IMR-90 (cell line): ENCODE results near the gene RELT. TPM values are rescaled to one million over a fixed set of nuclear protein-coding genes. Genes with fewer than 3 reads are reported as not detected.

Experiments
- ATAC-seq: fragments of 200-7000 bp; cut with Tn5 transposase; 2 replicates; pipeline ENCODE4 v1.9.1; 2020; ENCODE audit warnings: low read depth, mild to moderate bottlenecking, moderate library complexity
- BruUV-seq: library from RNA; stranded (reverse); fragments of 400-500 nt; replicated peaks from 2 replicates; lab custom pipeline; 2021; lab: Mats Ljungman, UMichigan
- CTCF ChIA-PET: fragments of 300-600 bp; formaldehyde crosslinking; extraction: SDS; loops from one replicate; lab custom pipeline; 2021; ENCODE audit warnings: antibody characterized with exemption; lab: Yijun Ruan, JAX
- POLR2A ChIA-PET: fragments of 300-600 bp; sonication (Branson Sonifier 250); formaldehyde crosslinking; loops from one replicate; lab custom pipeline; 2022; ENCODE audit warnings: antibody characterized with exemption; ENCODE audit not compliant: unreplicated experiment; lab: Charles Lee
- DNase-seq: peaks from one replicate; pipeline ENCODE4 v3.0.0; 2013
- H2AFZ ChIP-seq: replicated peaks from 2 replicates; pipeline ENCODE3; 2013; ENCODE audit warnings: low read length, mild to moderate bottlenecking; ENCODE audit not compliant: poor library complexity
- H2AK5ac ChIP-seq: 2 replicates; pipeline ENCODE4 v1.6.1; 2013; ENCODE audit warnings: low read depth, low read length, inconsistent platforms
- H2AK9ac ChIP-seq: replicated peaks from 2 replicates; pipeline ENCODE3; 2013; ENCODE audit warnings: mild to moderate bottlenecking, low read depth, low read length, moderate library complexity; ENCODE audit not compliant: poor library complexity
- H2BK120ac ChIP-seq: 2 replicates; pipeline ENCODE4 v1.6.1; 2013; ENCODE audit warnings: low read depth, low read length, inconsistent platforms
- H2BK15ac ChIP-seq: 3 replicates; pipeline ENCODE4 v1.6.1; 2013; ENCODE audit warnings: low read depth, low read length, inconsistent platforms
- H2BK20ac ChIP-seq: 2 replicates; pipeline ENCODE4 v1.6.1; 2013; ENCODE audit warnings: low read depth, mild to moderate bottlenecking, inconsistent platforms, low read length, moderate library complexity
- H2BK5ac ChIP-seq: 2 replicates; pipeline ENCODE4 v1.6.1; 2013; ENCODE audit warnings: mild to moderate bottlenecking, low read depth, low read length, inconsistent platforms; ENCODE audit not compliant: poor library complexity, severe bottlenecking
- H3K14ac ChIP-seq: replicated peaks from 2 replicates; pipeline ENCODE4 v1.6.1; 2013; ENCODE audit warnings: low read depth, low read length, inconsistent platforms
- H3K18ac ChIP-seq: 2 replicates; pipeline ENCODE4 v1.6.1; 2013; ENCODE audit warnings: low read depth, low read length, control low read depth
- H3K23ac ChIP-seq: 2 replicates; pipeline ENCODE4 v1.6.1; 2013; ENCODE audit warnings: low read depth, low read length, inconsistent platforms
- H3K27ac ChIP-seq: 2 replicates; pipeline ENCODE4 v1.5.1; 2013; ENCODE audit warnings: mild to moderate bottlenecking, control low read depth, low read length; ENCODE audit not compliant: insufficient read depth
- H3K27me3 ChIP-seq: 2 replicates; pipeline ENCODE4 v1.6.1; 2013; ENCODE audit warnings: low read length; ENCODE audit not compliant: control insufficient read depth, insufficient read depth
- H3K36me3 ChIP-seq: 2 replicates; pipeline ENCODE4 v1.6.1; 2013; ENCODE audit warnings: low read length, mixed read lengths; ENCODE audit not compliant: control insufficient read depth, insufficient read depth
- H3K4ac ChIP-seq: 2 replicates; pipeline ENCODE4 v1.6.1; 2013; ENCODE audit warnings: low read depth, low read length, inconsistent platforms
- H3K4me1 ChIP-seq: 2 replicates; pipeline ENCODE4 v1.6.1; 2013; ENCODE audit warnings: low read length, mixed read lengths; ENCODE audit not compliant: control insufficient read depth, insufficient read depth
- H3K4me2 ChIP-seq: 2 replicates; pipeline ENCODE4 v1.6.1; 2013; ENCODE audit warnings: low read depth, mild to moderate bottlenecking, control low read depth, low read length, moderate library complexity
- H3K4me3 ChIP-seq: 2 replicates; pipeline ENCODE4 v1.5.1; 2013; ENCODE audit warnings: low read depth, mild to moderate bottlenecking, control low read depth, low read length, moderate library complexity; ENCODE audit not compliant: insufficient read depth
- H3K56ac ChIP-seq: 2 replicates; pipeline ENCODE4 v1.6.1; 2013; ENCODE audit warnings: low read length, inconsistent platforms; ENCODE audit not compliant: insufficient read depth; ENCODE audit errors: extremely low read depth
- H3K79me1 ChIP-seq, 2 experiments: 2 replicates each; pipeline ENCODE4 v1.6.1; 2013; ENCODE audit warnings: low read length in 2 of 2, inconsistent platforms in 1 of 2, low read depth in 1 of 2
- H3K9ac ChIP-seq: 2 replicates; pipeline ENCODE4 v1.6.1; 2013; ENCODE audit warnings: low read depth, low read length, control low read depth
- H3K9me1 ChIP-seq: 2 replicates; pipeline ENCODE4 v1.6.1; 2013; ENCODE audit warnings: low read length, inconsistent platforms; ENCODE audit not compliant: insufficient read depth
- H3K9me3 ChIP-seq: 2 replicates; pipeline ENCODE4 v1.6.1; 2013; ENCODE audit warnings: low read length; ENCODE audit not compliant: control insufficient read depth, insufficient read depth
- H4K20me1 ChIP-seq: 2 replicates; pipeline ENCODE4 v1.6.1; 2013; ENCODE audit warnings: low read length, inconsistent platforms; ENCODE audit not compliant: insufficient read depth
- H4K5ac ChIP-seq: 2 replicates; pipeline ENCODE4 v1.6.1; 2013; ENCODE audit warnings: mild to moderate bottlenecking, low read depth, low read length, control low read depth
- H4K8ac ChIP-seq, 2 experiments: 2 replicates each; pipeline ENCODE4 v1.6.1; 2013; ENCODE audit warnings: low read depth in 2 of 2, low read length in 2 of 2, control low read depth in 1 of 2, inconsistent platforms in 1 of 2
- H4K91ac ChIP-seq: 2 replicates; pipeline ENCODE4 v1.6.1; 2013; ENCODE audit warnings: low read depth, low read length, inconsistent platforms; ENCODE audit not compliant: insufficient read depth
- BHLHE40 ChIP-seq: fragments of 150-350 bp; IDR thresholded peaks from 2 replicates; pipeline ENCODE4 v1.6.1; 2016; ENCODE audit warnings: mild to moderate bottlenecking, low read depth, low read length
- MAZ ChIP-seq: IDR thresholded peaks from 2 replicates; pipeline ENCODE4 v1.6.1; 2012; ENCODE audit warnings: low read depth, mild to moderate bottlenecking, low read length, improper control_type of control experiment, moderate library complexity, borderline replicate concordance
- RFX5 ChIP-seq: IDR thresholded peaks from 2 replicates; pipeline ENCODE4 v1.8.0; 2012; ENCODE audit warnings: low read depth, mild to moderate bottlenecking, low read length, moderate library complexity
- WGBS, 2 experiments: methylation state at CpG; one replicate each; pipeline versions ENCODE4 v1.1.5 to v1.1.7; 2013; ENCODE audit warnings: missing lambda C conversion rate in 2 of 2; ENCODE audit not compliant: insufficient read length in 1 of 2; ENCODE audit errors: extremely low coverage in 2 of 2; 5-methylcytosine and 5-hydroxymethylcytosine counted together
- dilution Hi-C: fragments of 300-500 bp; cut with HindIII; formaldehyde crosslinking; loops from one replicate; pipeline ENCODE4 v1.14.3; 2018; ENCODE audit warnings: low sequenced_read_pairs; ENCODE audit not compliant: unreplicated experiment
- in situ Hi-C: fragments of 300-500 bp; cut with MboI; formaldehyde crosslinking; loops from 3 replicates; pipeline ENCODE4 v1.14.3; 2019; ENCODE audit warnings: low sequenced_read_pairs, inconsistent platforms, mixed read lengths
- intact Hi-C: fragments of 100-400 bp; cut with micrococcal nuclease; formaldehyde crosslinking; loops from 2 replicates; pipeline ENCODE4 v1.10.0; 2022
- polyA plus RNA-seq, 3 experiments: library from polyadenylated mRNA; depleted of rRNA; stranded (reverse); fragments of >200 nt; gene quantifications; 2 replicates each; pipeline ENCODE4 v1.2.3, GENCODE V29; 2012; ENCODE audit warnings: low replicate concordance in 1 of 3
- total RNA-seq: library from RNA; depleted of rRNA; stranded (reverse); fragments of >200 nt; gene quantifications from 2 replicates; pipeline ENCODE4 v1.2.3, GENCODE V29; 2012

RELT gene
- total and polyA plus RNA-seq, 2 of the 4 experiments (the other 2 are of a cell fraction), result 2.3 to 5.3 TPM

GRCh38 chr11:73439002-73439843 is 63.0 kb downstream of the RELT start:
- H3K4ac ChIP-seq, result no peak overlapping the region
- H3K14ac ChIP-seq, result no peak overlapping the region
- H3K56ac ChIP-seq, result no peak overlapping the region
- no peak overlapping the region for H2BK20ac ChIP-seq
- no peak overlapping the region for H2BK15ac ChIP-seq
- no peak overlapping the region for H4K91ac ChIP-seq
- no peaks in the 10 kb centered on the region for H3K27me3 ChIP-seq
- in situ Hi-C loops (no loop called here), dilution Hi-C loops (no loop called here), intact Hi-C loops (no loop called here)
- no peaks in the 10 kb centered on the region; the same call in 1 of the 2 replicates for H4K20me1 ChIP-seq
- 0 out of 2 replicates have a peak, but pooled peaks cover 7% of the 10 kb centered on the region for H3K9me1 ChIP-seq
- 86% methylated on average over 1 of the region's 5 CpGs; no CpG with 5 or more reads in 1 of the 2 experiments for WGBS, 2 experiments
- no peaks in the 10 kb centered on the region for H3K36me3 ChIP-seq
- no peak overlapping the region for H2AK9ac ChIP-seq
- H2AFZ ChIP-seq, result no peak overlapping the region
- no TSS peak for BruUV-seq
- H3K23ac ChIP-seq, result no peak overlapping the region
- ChIA-PET CTCF (no interaction called here), POLR2A (no interaction called here)
- no peak overlapping the region for H2BK120ac ChIP-seq
- H3K4me3 ChIP-seq, result no peak overlapping the region
- H2BK5ac ChIP-seq, result no peak overlapping the region
- H3K9ac ChIP-seq, result no peak overlapping the region
- H3K9me3 ChIP-seq, result no peaks in the 10 kb centered on the region
- H4K5ac ChIP-seq, result no peak overlapping the region
- DNase-seq, result peak; percentile 22
- H3K4me1 ChIP-seq, result no peaks in the 10 kb centered on the region
- H3K79me1 ChIP-seq, result peaks cover 2 to 22% of the 10 kb centered on the region in 2 experiments; a peak in 3 of 4 replicates
- H3K4me2 ChIP-seq, result no peak overlapping the region
- H2AK5ac ChIP-seq, result no peak overlapping the region
- no peak overlapping the region for H4K8ac ChIP-seq
- H3K27ac ChIP-seq, result no peak overlapping the region
- TF ChIP-seq BHLHE40 (no peak), RFX5 (no peak), MAZ (no peak)
- ATAC-seq, result no peak
- no peak overlapping the region for H3K18ac ChIP-seq
